Measurements from ENCODE around the gene NUMBL. TPM values are rescaled to one million over a fixed set of nuclear protein-coding genes. Genes with fewer than 3 reads are reported as not detected.
"Not testable (repeated sequence)": the region's sequence is repeated elsewhere in the genome, so short reads cannot be mapped to it uniquely, and the experiment has no call there.

Gene NUMBL
- total RNA-seq, 4 donors from 2014 or later = 5.5 to 16.7 (median 14.1) TPM

GRCh38 chr19:40626918-40627317 lies 63.5 kb downstream of the NUMBL start:
- no peaks in the 10 kb centered on the region for H3K27me3 ChIP-seq
- no peak for TF ChIP-seq CTCF (IDR thresholded peaks at IDR 0.05 in 4 of 5, conservative IDR thresholded peaks at IDR 0.05 in 1 of 5)
- TF ChIP-seq POLR2A (IDR thresholded peaks at IDR 0.05) = no peak
- intact Hi-C loops (cut with DNase I; ENCODE audit: low total_unique reads) (no loop called here), in situ Hi-C loops (cut with MboI; ENCODE audit: low sequenced_read_pairs in 4 of 4) (loop anchor here in 1 of 4 donors (25.0 kb wide), 1 partner anchor 490 kb away; no protein-coding TSS in a partner anchor)
- no peak overlapping the region for H3K27ac ChIP-seq
- H3K4me3 ChIP-seq = no peak overlapping the region
- no peak for ATAC-seq
- peaks cover 0 to 3% of the 10 kb centered on the region in 2 donors for H3K36me3 ChIP-seq
- H3K9me3 ChIP-seq = no peaks in the 10 kb centered on the region
- no peaks in the 10 kb centered on the region for H3K4me1 ChIP-seq
- DNase-seq = no peak

GRCh38 chr19:40625406-40626120 lies 64.9 kb downstream of the NUMBL start:
- peaks cover 0 to 3% of the 10 kb centered on the region in 2 donors for H3K36me3 ChIP-seq
- intact Hi-C loops (cut with DNase I; ENCODE audit: low total_unique reads) = no loop called here
- H3K27me3 ChIP-seq = no peaks in the 10 kb centered on the region
- H3K4me1 ChIP-seq = no peaks in the 10 kb centered on the region
- H3K9me3 ChIP-seq = no peaks in the 10 kb centered on the region
- TF ChIP-seq POLR2A (IDR thresholded peaks at IDR 0.05) (no peak), CTCF (IDR thresholded peaks at IDR 0.05 in 4 of 5, conservative IDR thresholded peaks at IDR 0.05 in 1 of 5) (no peak)
- DNase-seq = no peak
- no peak for ATAC-seq
- in situ Hi-C loops (cut with MboI; ENCODE audit: low sequenced_read_pairs in 4 of 4) = loop anchor here in 1 of 4 donors (25.0 kb wide), 1 partner anchor 488 kb away; no protein-coding TSS in a partner anchor
- H3K27ac ChIP-seq = no peak overlapping the region
- H3K4me3 ChIP-seq = no peak overlapping the region

- intact Hi-C loops (cut with DNase I; ENCODE audit: low total_unique reads); H3K36me3 ChIP-seq; H3K4me3 ChIP-seq; H3K27ac ChIP-seq; H3K27me3 ChIP-seq; DNase-seq; H3K4me1 ChIP-seq; ATAC-seq; H3K9me3 ChIP-seq: not testable (repeated sequence)
- in situ Hi-C loops (cut with MboI; ENCODE audit: low sequenced_read_pairs in 4 of 4) = loop anchor here in 1 of 4 donors (25.0 kb wide), 1 partner anchor 487 kb away; no protein-coding TSS in a partner anchor
These were observed 65.9 kb downstream of the NUMBL start for GRCh38 chr19:40624369-40625153.

GRCh38 chr19:40623403-40624251 lies 66.8 kb downstream of the NUMBL start:
- in situ Hi-C loops (cut with MboI; ENCODE audit: low sequenced_read_pairs in 4 of 4) = no loop called here
- H3K9me3 ChIP-seq = no peaks in the 10 kb centered on the region
- intact Hi-C loops (cut with DNase I; ENCODE audit: low total_unique reads) = no loop called here
- no peaks in the 10 kb centered on the region for H3K27me3 ChIP-seq
- ATAC-seq (no peak), DNase-seq (no peak)
- no peak overlapping the region for H3K27ac ChIP-seq
- H3K36me3 ChIP-seq = peaks cover 0 to 3% of the 10 kb centered on the region in 2 donors
- H3K4me3 ChIP-seq = no peak overlapping the region
- no peaks in the 10 kb centered on the region for H3K4me1 ChIP-seq
- no peak for TF ChIP-seq POLR2A (IDR thresholded peaks at IDR 0.05)
- TF ChIP-seq CTCF (IDR thresholded peaks at IDR 0.05 in 4 of 5, conservative IDR thresholded peaks at IDR 0.05 in 1 of 5) = no peak

Measured in gastrocnemius medialis (tissue), 4 donors.